LNCaP clone FGC (cell line): ENCODE data around the gene MBD2.

Experiments used
- DNase-seq: peaks from one replicate; pipeline ENCODE4 v3.0.0-alpha.2; 2011; ENCODE audit warnings: low read depth
- H3K4me3 ChIP-seq: 2 replicates; pipeline ENCODE4 v1.5.1; 2011; ENCODE audit warnings: mild to moderate bottlenecking, low read depth, low read length, control low read depth
- TF ChIP-seq, protein P1 (sequence below): IDR thresholded peaks from 2 replicates; pipeline ENCODE4 v1.5.1; 2012; ENCODE audit warnings: mild to moderate bottlenecking; ENCODE audit not compliant: control insufficient read depth, insufficient read depth; ENCODE audit errors: extremely low read depth

MBD2 gene

DNA sequence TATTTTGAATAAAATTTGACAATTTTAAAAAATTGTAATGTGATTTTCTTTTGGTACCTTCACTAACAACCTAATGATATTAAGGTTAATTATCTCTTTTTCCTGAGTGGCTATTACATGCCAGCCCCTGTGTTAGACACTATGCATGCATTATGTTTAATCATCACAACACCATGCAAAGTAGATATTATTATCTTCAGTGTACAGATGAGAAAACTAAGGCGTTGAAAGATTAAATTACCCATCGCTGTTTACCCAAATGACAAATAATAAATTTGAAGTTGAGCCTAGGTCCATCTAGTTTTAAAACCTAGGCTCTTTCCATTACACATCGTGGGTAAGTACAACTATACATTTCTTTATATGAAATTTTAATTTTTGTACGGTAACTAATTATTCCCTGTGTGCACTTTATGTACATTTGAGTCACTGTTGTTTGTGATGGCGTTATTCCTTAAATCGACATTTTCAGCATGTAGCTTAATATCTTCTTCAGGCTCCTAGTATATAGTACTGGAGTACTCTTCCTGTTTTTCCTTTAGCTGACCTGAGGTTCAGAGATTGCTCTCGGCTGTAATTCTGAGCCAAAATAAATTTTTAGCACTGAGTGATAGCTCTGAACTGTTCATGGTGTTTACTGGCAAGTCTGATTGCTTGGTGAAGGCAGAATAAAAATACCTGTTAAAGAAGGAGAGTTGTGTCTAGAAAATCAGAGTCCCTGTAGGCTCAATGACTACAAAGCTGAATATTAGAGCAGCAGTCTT, 13.9 kb upstream of the MBD2 start:
- TF ChIP-seq, protein P1, sequence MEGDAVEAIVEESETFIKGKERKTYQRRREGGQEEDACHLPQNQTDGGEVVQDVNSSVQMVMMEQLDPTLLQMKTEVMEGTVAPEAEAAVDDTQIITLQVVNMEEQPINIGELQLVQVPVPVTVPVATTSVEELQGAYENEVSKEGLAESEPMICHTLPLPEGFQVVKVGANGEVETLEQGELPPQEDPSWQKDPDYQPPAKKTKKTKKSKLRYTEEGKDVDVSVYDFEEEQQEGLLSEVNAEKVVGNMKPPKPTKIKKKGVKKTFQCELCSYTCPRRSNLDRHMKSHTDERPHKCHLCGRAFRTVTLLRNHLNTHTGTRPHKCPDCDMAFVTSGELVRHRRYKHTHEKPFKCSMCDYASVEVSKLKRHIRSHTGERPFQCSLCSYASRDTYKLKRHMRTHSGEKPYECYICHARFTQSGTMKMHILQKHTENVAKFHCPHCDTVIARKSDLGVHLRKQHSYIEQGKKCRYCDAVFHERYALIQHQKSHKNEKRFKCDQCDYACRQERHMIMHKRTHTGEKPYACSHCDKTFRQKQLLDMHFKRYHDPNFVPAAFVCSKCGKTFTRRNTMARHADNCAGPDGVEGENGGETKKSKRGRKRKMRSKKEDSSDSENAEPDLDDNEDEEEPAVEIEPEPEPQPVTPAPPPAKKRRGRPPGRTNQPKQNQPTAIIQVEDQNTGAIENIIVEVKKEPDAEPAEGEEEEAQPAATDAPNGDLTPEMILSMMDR: no peak
- no peak overlapping the region for H3K4me3 ChIP-seq
- no peak for DNase-seq

DNA sequence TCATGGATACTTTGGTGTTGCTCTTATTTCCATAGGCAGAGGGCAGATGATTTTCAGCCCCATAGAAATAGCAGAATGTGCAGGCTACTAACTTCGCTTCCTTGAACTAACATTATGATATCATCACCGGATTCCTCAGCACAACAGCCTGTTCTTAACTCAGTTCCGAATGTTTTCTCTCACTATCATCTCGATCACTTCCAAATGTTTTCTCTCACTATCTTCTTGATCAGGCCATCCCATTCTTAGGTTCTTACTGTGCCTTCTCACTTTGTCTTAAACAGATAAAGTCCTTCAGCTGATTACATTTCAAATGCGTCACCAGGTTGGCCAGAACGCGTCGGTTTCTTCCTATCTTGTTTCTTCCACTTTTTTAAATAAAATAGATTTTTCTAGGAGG, 11.4 kb upstream of the MBD2 start:
- H3K4me3 ChIP-seq: no peak overlapping the region; the same call in 1 of the 2 replicates
- TF ChIP-seq, protein P1: no peak
- DNase-seq: peak; percentile 64

DNA sequence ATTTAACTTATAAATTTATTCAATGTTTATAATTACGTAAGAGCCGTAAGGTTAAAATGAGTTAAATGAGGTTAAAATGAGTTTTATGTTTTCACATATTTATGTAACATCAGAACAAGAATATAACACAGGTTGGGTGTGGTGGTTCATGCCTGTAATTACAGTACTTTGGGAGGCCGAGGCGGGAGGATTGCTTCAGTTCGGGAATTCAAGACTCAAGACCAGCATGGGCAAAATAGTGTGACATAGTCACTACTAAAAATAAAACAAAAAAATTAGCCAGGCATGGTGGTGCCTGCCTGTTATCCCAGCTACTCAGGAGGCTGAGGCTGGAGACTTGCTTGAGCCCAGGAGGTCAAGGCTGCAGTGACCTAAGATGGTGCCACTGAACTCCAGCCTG, 9.3 kb upstream of the MBD2 start:
- TF ChIP-seq, protein P1: no peak
- no peak for DNase-seq
- H3K4me3 ChIP-seq: no peak overlapping the region

DNA sequence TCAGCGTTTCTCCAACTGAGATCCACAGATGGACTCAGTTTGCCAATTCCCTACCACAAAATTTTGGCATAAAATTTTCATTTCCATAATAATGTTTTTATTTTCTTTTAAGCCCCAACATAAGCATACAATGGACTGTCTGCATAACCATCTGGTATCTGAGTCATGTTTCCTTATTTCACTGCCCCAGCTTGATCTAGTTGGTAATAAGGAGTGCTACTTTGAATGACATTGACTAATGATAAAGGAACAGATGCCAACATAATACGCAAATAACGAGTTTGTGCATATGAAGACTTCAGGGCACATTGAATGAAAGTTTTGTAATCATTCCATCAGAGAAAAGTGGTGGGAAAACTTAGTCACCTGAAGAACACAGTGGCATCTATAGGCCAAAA, 8.8 kb upstream of the MBD2 start:
- DNase-seq: no peak
- no peak overlapping the region for H3K4me3 ChIP-seq
- TF ChIP-seq, protein P1: no peak

DNA sequence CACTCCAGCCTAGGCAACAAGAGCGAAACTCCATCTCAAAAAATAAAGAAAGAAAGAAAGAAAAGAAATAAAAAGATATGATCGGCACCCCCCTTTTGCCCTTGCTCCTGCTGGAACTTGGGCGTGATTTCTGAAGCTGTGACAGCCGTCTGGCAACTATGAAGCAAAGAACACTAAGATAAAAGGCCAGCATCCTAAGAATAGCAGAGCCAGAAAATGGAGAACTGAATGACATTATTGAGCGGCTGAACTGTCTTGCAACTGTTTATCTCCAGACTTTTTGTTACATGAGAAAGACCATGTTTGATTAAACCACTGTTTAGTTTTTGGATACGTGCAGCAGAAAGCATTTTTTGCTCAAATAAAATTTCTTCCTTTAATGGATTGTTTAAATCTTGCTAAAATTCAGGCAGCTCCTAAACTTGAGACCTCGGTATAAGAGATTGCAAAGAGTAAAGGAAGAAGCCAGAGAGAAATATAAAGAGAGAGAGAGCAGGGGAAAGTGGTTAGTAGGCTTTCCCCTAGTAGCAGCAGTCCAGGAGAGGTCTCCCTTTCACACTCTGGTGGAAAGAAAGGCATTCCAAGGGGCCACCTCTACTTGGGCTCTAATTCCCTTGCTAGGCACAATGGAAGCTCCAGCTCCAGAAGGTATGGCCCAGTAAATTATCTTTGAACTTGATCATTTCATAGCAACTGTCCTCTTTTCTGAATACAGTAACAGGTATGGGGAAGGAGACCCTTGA, 8.2 kb upstream of the MBD2 start:
- no peak overlapping the region for H3K4me3 ChIP-seq
- TF ChIP-seq, protein P1: no peak
- no peak for DNase-seq

DNA sequence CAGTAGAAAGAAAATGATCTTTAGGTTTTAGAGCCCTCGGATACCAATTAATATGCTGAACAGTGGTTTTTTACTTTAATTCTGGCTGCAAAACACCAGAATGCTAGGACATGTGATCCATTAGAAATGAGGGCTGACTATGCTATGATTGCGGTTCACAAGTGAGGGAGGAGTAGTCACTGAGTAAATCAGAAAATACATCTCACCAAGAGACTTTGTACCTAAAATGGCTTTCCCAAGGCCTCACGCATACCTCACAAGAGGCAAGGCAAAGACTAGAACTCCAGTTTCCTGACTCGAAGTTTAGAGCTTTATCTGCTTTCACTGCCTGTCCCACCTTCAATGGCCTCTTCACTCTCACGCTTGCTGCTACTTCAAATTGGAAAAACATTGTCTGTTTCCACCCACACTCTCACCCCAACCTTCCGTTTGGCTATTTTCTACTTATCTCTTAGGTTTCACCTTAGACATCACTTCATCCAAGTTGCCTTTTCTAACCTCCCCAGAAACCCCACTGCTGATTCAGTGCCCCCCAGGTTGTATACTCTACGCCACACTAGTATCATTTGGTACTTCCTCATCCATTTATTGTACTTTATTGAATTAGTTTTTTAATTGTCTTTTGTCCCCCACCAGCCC, 5.1 kb upstream of the MBD2 start:
- TF ChIP-seq, protein P1: no peak
- H3K4me3 ChIP-seq: no peak overlapping the region
- DNase-seq: no peak

DNA sequence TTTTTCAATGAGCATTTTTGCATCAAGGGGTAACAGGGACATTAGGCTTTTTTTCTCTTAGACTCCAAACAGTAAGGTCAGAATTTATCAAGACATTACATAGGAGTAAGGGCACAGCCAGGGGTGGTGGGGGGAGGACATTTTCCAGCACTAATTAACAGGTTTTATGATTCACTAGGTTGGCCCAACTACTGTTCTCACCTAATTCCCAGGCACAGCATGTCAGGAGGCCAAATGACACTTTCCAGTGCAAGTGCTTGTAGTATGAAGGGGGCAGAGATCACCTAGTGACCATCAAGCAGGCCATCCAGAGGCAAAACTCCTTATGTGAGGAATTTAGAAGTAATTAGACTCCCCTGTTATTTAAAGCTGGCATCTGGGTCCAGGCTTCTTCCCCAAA, 3.9 kb upstream of the MBD2 start:
- no peak for DNase-seq
- TF ChIP-seq, protein P1: no peak
- H3K4me3 ChIP-seq: no peak overlapping the region
